GM21423 (cell line): ENCODE results near the gene TBC1D5.

Source experiments
- ATAC-seq: cut with Tn5 transposase; IDR thresholded peaks from one replicate; pipeline ENCODE4 v1.9.1; 2021; ENCODE audit warnings: mild to moderate bottlenecking, moderate library complexity; ENCODE audit not compliant: unreplicated experiment

TBC1D5 gene

DNA sequence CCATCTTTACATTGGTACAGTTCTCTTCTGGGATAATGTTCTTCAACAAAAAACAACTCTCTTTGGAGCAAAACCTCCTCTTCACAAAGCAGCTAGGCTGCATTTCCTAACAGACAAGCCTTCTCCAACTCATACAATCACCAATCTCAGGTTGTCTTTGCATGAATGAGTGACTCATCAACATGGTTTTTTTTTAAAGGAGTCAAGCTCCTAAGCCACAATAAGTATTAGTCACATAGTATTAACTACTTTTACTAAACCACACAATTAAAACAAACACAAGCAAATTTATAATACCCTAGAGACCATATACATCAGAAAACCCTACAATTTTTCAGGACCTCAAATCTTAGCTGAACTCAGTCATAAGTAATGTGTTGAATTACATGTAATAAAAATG, 137.4 kb downstream of the TBC1D5 start:
- ATAC-seq = no peak

DNA sequence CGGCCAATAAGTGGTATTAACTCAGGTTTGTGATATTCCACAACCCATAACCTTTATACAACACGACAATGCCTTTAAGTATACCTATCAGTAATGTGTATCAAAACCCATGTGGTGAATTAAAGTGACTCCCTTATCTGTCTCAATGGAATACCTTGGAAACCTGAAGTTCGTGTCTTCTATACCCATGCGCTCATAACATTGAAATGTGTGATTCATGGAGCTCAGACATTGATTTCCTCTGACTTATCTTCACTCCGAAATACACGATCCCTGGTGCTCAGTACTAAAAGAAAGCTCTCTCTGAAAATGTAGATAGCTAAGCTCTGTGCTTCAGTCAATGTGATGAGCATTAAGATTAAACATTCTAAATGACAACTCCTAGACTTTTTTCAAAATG, 140.3 kb downstream of the TBC1D5 start:
- ATAC-seq = no peak

DNA sequence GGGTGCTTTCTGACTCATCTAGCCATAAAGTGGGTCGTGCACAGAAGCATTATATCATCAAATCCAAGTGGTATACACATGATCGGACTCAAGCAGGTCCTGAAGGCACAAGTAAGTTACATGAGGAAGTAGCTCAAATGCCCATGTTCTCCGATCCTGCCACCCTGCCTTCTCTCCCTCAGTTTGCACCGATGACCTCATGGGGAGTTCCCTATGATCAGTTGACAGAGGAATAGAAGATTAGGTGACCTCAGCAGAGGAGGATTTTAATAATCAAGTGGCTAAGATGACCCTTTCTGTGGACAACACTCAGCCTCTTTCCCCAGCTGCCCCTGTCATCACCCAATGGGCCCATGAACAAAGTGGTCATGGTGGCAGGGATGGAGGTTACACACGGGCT, 149.5 kb downstream of the TBC1D5 start:
- ATAC-seq = no peak

DNA sequence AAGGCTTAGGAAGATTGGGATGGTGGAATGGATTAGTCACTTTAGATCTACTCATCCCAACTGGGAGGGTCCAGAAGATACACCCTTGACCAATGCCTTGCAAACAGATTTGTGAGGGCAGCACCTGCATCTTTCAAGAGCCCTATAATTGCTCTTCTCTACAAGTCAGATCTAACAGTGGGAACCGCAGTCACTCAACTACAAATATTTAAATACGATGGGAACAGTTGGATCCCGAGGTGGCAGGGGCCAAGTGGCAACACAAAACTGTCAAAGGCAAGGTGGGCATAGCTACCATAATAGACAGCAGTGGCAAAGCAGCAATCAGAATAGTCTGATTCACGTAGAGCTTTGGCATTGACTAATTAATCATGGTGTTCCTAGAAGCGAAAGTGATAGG, 152.0 kb downstream of the TBC1D5 start:
- no peak for ATAC-seq

DNA sequence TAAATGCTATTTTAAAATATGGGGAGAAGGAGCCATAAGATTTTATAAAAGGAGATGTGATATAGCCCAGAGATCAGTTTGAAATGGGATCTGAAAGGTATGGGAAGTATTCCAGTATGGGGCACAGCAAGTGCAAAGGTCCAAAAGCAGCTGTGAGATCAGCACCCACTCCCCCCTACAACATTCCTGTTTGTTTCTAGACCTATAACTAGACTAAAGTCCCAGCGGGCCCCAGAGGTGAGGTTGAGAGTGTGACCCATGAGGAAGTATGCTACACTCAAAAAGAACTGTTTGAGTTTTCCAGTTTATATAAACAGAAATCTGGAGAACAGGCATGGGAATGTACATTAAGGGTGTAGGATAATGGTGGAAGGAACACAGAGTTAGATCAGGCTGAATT, 152.5 kb downstream of the TBC1D5 start:
- ATAC-seq = no peak

DNA sequence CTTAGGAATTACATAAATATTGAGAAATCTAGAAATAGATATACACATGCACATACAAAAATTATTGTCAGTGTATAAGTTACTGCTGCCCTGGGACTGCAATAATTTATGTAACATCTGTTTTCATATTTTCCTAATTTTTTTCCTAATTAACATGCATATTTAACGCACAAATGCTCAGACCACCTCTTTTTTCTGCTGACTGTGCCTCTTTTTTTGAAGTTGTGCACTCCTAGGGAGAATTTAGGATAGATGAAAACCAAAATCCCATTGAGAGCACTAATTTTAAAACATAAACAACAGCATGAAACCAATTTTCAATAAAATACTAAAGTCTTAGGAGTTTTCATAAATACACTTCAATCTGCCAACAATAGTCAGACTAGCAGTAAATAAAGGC, 154.0 kb downstream of the TBC1D5 start:
- no peak for ATAC-seq

DNA sequence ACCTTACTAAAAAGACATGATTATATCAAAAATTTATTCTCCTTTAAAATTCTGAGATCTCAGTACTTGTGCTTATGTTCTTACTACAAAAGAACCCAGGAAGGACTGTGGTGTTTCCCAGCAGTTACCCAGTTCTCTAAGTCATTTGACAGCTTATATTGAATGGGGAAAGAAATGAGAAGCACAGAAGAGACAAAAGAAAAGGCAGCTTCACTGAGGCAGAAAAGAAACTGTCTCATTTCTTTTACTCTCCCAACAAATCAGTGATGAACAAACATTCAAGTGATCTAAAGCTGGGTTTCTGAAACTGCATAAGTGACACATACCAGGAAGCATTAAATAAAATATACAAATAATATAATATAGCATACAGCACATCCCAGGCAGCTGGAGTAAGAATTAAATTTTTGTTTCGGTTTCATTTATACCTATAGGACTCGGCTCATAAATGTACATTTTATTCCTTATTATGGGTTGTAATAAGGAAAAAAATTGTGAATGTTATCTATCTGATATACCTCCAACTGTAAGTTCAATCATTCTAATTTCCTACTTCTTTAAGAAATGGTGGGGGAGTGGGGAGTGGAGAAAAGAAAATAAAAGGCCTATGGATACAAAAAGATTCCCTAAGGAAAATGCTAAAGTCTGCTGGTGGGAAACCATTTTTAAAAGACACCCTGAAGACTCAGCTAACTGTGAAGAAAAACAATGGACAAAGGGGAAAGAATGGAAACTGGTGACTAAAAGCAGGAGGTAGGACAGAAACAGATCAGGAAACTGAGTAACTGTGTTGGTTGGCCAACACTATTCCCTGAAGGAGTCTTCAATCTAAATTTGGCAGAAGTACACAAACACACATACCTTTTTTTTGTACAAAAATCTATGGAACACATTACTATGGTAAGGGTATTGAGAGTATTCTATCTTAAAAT, 156.8 kb downstream of the TBC1D5 start:
- ATAC-seq = no peak

DNA sequence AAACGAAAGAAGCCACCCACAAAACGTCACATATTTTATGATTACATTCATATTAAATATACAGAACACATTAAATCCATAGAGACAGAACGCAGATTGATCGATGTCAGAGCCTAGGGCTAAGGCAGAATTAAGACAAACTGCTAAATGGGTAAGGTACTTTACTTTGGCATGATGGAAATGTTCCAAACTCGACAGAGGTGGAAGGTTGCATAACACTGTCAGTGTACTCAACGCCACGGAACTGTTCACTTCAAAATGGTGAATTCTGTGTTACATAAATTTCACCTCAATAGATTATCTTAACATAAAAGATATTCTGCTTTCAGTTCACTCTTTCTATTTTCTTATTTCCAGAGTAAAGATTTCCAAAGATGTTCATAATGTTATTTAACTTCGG, 158.4 kb downstream of the TBC1D5 start:
- ATAC-seq = no peak

DNA sequence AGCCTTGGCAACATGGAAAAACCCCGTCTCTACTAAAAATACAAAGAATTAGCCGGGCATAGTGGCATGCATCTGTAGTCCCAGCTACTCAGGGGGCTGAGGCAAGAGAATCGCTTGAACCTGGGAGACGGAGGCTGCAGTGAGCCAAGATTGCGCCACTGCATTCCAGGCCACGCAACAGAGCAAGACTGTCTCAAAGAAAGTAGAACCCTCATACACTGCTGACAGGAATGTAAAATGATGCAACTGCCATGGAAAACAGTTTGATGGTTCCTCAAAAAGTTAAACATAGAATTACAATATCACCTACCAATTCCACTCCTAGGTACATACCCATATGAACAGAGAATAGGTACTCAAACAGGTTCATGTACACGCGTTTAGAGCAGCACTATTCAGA, 158.9 kb downstream of the TBC1D5 start:
- no peak for ATAC-seq

DNA sequence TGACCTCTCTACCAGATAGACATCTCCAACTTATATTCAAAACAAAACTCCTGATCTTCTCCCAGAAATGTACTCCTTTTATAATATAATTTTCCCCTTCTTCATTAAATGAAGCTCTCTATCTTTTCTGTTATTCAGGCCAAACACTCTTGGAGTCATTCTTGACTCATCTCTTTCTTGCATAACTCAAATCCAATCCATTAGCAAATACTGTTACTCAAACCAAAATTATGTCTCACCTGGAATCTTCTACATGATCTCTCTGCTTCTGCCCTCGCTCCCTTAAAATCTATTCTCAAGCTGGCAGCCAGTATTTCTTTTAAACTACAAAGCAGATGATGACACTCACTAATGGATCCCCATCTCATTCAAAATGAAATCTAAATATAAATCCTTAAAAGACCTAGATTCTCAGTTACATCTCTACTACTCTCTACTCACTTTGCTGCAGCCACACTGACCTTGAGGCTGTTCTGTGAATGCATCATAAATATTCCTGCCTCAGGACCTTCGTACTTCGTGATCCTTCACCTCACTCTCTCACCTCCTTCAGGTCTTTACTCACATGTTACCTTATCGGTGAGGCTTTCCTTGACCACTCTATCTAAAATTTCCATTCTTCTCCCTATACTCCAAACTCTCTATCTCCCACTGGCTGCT, 160.9 kb downstream of the TBC1D5 start:
- no peak for ATAC-seq

DNA sequence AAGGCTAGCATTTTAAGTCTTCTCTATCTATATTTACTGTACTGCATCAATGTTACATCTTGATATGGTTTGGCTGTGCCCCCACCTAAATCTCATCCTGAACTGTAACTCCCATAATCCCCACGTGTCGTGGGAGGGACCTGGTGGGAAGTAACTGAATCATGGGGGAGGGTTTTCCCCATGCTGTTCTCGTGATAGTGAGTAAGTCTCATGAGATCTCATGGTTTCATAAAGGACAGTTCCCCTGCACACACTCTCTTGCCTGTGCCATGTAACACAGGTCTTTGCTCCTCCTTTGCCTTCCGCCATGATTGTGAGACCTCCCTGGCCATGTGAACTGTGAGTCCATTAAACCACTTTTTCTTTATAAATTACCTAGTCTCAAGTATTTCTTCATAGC, 161.5 kb downstream of the TBC1D5 start:
- no peak for ATAC-seq

DNA sequence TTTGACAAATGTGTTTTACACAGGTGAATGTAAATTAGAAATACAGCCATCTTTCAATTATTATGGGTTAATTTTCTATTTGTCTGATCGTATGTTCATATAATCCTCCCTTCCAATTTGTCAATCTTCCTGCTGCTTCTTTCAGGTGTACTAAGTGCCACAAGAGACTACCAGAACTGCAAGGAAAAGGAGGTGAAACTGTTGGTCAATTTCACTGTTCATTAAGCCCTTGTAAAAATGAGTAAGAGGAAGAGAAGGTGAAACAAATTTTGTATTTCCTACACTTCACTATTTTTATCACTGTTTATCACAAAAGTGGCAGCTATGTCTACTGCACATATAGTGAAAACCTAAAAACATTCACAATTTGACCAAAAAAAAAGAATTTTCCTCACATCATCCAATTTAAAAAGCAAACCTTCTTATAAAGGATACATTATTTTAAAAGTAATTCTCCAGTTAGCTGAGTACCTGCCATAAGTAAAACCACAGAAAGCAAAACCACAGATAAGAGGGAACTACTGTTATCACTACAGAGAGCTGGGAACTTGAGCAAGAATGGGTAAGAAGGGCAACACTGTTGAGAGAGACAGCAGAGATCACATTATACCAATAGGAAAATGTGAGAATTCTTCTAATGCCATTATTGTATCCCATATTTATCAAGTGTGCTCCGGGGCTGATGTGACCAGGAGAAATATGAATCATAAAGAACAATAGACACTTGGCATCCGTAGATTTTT, 163.0 kb downstream of the TBC1D5 start:
- peak; percentile 98 for ATAC-seq

DNA sequence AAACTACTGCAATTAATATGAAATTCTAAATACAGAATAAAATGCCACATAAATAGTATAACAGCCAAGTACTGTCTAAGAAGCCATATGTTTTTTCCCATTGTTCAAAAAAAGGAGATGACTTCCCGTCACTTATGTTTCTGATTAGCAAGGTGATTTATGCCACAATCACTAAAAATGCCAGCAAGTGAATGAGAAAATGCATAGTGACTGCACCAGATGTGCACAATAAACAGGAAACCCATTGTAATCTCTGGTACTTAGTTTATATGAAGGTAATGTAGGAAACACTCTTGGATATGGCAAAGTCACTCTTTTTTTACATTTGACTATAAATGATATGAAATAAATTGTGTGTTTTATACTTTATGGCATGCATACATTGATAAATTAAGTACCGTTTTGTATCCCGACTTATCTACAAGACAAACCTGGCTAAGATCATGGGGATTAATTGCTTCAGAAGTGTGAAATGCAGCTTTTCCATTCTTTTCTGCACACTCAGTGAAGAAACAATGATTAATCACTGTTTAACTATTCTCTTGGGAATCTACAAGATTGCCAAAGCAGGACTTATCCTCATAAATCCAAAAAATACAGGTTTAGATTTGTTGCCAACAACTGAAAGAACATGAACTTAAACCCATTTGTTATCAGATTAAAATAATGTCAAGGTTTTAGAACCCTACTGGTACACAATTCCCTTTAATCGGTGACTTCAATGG, 164.5 kb downstream of the TBC1D5 start:
- ATAC-seq = no peak

DNA sequence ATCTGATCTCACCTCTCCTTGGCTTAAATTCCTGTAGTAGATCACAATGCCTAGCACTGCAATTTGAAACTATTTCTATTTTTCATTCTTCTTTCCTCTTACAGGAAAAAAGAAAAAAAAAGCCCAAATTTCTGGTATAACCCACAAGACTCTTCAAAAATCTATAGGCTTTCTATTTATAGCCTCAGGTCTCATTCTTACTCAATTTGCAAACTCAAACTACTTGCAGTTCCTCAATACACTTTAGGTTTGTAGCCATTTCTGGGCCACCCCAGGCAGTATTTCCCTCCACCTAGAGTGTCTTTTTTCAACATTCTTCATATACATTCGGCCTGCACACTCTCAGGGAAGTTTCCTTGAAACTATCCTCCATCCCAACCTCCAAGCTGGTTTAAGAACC, 169.0 kb downstream of the TBC1D5 start:
- ATAC-seq = peak; percentile 93

DNA sequence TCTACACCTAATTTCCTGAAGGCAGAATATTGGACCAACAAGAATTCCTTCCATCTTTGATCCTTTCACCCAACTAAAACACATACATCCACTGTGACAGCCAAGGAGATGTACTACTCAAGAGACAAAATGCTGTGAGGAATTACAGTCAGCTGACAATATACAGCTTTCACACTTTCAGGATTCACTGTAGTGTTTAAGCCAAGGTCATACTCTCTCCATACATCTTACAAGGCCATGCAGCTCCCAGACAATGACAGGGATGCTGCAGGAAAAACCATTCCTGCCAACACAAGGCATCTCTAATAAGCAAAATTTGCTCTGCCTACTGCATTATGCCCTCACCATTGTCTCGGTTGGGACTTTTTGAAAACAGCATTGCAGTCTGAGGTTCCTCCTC, 170.7 kb downstream of the TBC1D5 start:
- ATAC-seq = no peak

DNA sequence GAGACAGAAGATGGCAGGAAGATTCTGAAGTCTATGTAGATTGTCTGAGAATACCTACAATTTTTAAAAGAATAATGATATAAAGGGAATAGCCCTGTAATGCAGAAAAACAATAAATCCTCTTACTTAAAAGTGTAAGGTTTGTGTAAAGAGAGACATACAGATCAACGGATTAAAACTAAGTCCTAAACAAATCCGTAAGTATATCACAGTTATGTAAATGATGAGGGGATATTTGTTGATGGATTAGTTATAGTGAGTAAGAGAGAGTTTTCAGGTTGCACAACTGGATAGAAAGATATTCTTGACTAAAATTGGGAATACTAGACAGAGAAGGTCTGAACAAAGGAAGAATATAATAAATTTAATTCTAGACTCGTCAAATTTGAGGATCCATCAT, 179.6 kb downstream of the TBC1D5 start:
- no peak for ATAC-seq

DNA sequence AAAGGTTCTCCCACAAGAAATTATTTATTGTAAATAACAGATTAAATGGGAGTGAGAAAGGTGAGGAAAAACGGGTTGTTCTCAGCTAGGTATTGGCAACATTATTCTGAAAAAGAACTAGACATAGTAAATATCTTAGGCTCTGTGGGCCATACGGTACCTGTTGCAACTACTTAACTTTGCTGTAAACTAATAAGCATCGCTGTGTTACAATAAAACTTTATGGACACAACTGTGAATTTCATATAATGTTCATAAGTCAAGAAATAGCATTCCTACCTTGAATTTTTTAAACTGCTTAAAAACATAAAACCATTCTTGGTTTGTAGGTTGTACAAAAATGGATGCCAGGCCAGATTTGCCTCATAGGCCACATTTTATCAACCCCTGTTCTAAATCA, 183.9 kb downstream of the TBC1D5 start:
- ATAC-seq = no peak

DNA sequence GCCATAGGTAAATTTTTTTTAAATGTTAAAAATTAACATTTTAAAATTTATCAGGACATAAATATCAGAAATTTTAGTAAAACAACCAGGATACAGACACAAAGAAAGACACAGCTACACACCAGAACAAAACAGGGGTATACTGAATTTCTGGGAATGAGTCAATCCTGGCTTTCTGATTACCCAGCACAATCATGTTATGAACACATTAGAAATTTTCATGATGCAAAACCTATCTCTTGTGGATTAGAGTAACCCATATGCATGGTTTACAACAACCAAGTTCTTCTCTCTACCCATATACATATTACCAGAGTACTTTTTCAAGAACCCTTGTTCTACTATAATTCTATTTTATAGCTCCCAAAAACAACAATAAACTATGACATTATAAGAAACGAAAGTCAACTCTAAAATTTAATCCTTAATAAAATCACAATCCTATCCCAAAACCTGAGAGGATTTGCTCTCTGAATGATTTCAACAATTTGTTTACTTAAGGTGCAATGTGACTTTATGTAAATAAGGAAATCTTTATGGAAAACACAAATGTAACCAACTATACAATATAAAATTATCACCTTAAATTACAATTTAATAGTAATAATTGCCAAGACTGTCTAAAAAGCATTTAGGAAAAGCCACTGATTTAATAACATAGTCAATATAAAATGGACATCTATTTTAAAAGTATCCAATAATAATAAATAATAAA, 184.5 kb downstream of the TBC1D5 start:
- ATAC-seq = no peak

DNA sequence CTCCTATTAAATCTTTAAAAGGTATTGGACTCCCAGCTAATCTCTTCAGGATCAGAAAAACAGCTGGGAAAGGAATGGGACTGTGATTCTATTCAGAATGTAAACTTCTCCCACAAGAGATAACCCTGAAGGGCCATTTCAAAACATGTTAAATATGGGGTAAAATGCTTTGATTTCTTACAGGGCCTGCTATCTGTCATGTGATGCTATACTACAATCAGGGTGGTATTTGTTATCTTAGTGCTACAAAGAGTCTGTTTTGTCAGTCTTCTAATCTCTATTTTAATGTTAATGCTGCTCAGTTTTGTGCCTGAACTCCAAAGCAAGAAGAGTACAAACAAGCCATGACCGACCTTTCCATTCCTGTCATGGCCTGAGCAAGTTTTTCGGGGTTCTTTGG, 186.9 kb downstream of the TBC1D5 start:
- ATAC-seq = no peak

DNA sequence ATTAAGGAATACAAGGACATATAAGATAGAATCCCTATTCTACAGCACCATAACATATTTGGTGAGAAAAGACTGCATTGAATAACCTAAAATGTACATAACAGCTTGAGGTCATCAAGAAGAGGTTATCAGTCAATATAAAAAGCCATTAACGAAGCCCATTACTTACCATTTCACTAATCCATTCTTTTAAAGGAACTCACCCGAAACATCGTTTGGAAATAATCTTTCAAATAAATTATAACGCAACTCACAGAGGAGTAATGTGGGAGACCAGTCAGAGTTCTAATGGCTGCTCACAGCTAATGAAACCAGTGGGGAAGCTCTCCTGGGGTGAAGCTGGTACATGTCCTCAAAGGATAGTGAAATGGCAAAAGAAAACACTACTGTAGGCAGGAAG, 188.4 kb downstream of the TBC1D5 start:
- no peak for ATAC-seq
